Upper lobe of left lung (tissue), 4 donors: ENCODE data around the gene PRKACA.

Experiments used
- CTCF ChIP-seq, 6 experiments: fragments of 450-650 bp in 4 of 6; fragments of 200-600 bp in 2 of 6; sonication (generic) in 2 of 6; IDR thresholded peaks; one replicate each; pipeline ENCODE4 v1.5.1; 2016 to 2019; ENCODE audit warnings: antibody characterized with exemption in 6 of 6
- EP300 ChIP-seq, 4 donors: sonication (generic); formaldehyde crosslinking; IDR thresholded peaks; one replicate each; pipeline ENCODE4 v1.5.1; 2017; ENCODE audit warnings: antibody characterized with exemption in 4 of 4, control low read depth in 2 of 4

- TF ChIP-seq CTCF (IDR thresholded peaks at IDR 0.05) (no peak), EP300 (IDR thresholded peaks at IDR 0.05) (no peak)
Measured at GRCh38 chr19:14156971-14157717, 39.6 kb upstream of the PRKACA start.
